GM21786 (cell line): ENCODE measurements around the gene MCRS1.
"Not testable (repeated sequence)": the region's sequence is repeated elsewhere in the genome, so short reads cannot be mapped to it uniquely, and the experiment has no call there.

ENCODE experiments used
- ATAC-seq: cut with Tn5 transposase; IDR thresholded peaks from one replicate; pipeline ENCODE4 v1.9.1; 2021; ENCODE audit not compliant: unreplicated experiment

Gene MCRS1

GRCh38 chr12:49524660-49525324 lies 43.1 kb downstream of the MCRS1 start:
- ATAC-seq, result no peak

- ATAC-seq, result no peak
These were observed 46.6 kb downstream of the MCRS1 start for GRCh38 chr12:49521389-49521788.

GRCh38 chr12:49519574-49519936 lies 48.4 kb downstream of the MCRS1 start:
- ATAC-seq, result no peak

- ATAC-seq, result no peak
These were observed 48.9 kb downstream of the MCRS1 start for GRCh38 chr12:49518914-49519573.

GRCh38 chr12:49515266-49515665 lies 52.7 kb downstream of the MCRS1 start:
- no peak for ATAC-seq

- no peak for ATAC-seq
These were observed 55.4 kb downstream of the MCRS1 start for GRCh38 chr12:49512546-49512945.

- no peak for ATAC-seq
These were observed 56.5 kb downstream of the MCRS1 start for GRCh38 chr12:49511410-49511809.

- ATAC-seq, result not testable (repeated sequence)
These were observed 58.3 kb downstream of the MCRS1 start for GRCh38 chr12:49509681-49510080.
